Uterus (tissue), 4 donors: ENCODE data around the gene SLC35B2. TPM values are rescaled to one million over a fixed set of nuclear protein-coding genes. Genes with fewer than 3 reads are reported as not detected.

Source experiments
- DNase-seq, 2 donors: peaks; one replicate each; pipeline ENCODE4 v3.0.0-alpha.2; 2019 to 2020
- H3K27ac ChIP-seq, 2 donors: fragments of 200-600 bp; sonication (generic); 1 replicate in 1 of 2; 2 replicates in 1 of 2; pipeline ENCODE4 v1.5.1; 2016 to 2018
- H3K27me3 ChIP-seq, 2 donors: fragments of 200-600 bp; sonication (generic); one replicate each; pipeline ENCODE4 v1.5.1; 2018 to 2019; ENCODE audit warnings: control low read depth in 1 of 2
- H3K36me3 ChIP-seq, 2 donors: fragments of 200-600 bp; sonication (generic); one replicate each; pipeline ENCODE4 v1.5.1; 2019; ENCODE audit warnings: control low read depth in 1 of 2
- H3K4me1 ChIP-seq, 2 donors: fragments of 200-600 bp; sonication (generic); one replicate each; pipeline ENCODE4 v1.5.1; 2018 to 2019; ENCODE audit warnings: control low read depth in 1 of 2
- H3K4me3 ChIP-seq, 2 donors: fragments of 200-600 bp; sonication (generic); 1 replicate in 1 of 2; 2 replicates in 1 of 2; pipeline ENCODE4 v1.5.1; 2018 to 2019; ENCODE audit warnings: mild to moderate bottlenecking in 1 of 2
- H3K9me3 ChIP-seq, 2 donors: fragments of 200-600 bp; sonication (generic); one replicate each; pipeline ENCODE4 v1.5.1; 2019; ENCODE audit warnings: control low read depth in 1 of 2
- CTCF ChIP-seq, 4 experiments: fragments of 200-600 bp in 2 of 4; fragments of 450-650 bp in 2 of 4; sonication (generic) in 2 of 4; IDR thresholded peaks; one replicate each; pipeline ENCODE4 v1.5.1; 2016 to 2019; ENCODE audit warnings: antibody characterized with exemption in 4 of 4, mild to moderate bottlenecking in 2 of 4, moderate library complexity in 1 of 4
- POLR2A ChIP-seq, 2 donors: fragments of 450-650 bp; IDR thresholded peaks; one replicate each; pipeline ENCODE4 v1.6.1; 2016; ENCODE audit warnings: antibody characterized with exemption in 2 of 2, mild to moderate bottlenecking in 1 of 2, moderate library complexity in 1 of 2
- intact Hi-C: fragments of 100-400 bp; cut with DNase I; formaldehyde crosslinking; loops from one replicate; pipeline ENCODE4 v1.15.1; 2023; ENCODE audit warnings: low total_unique reads
- total RNA-seq, 4 donors: library from RNA; depleted of rRNA in 3 of 4; stranded (reverse); fragments of >200 nt in 3 of 4; gene quantifications; one replicate each; pipeline versions ENCODE4 v1.1.0 to v1.2.4, GENCODE V29; 2014 to 2023
- donor health status: DM: yes; HTN: yes; CAD: no.

The SLC35B2 gene
- total RNA-seq, 4 donors from 2014 or later: 5.9 to 39.5 (median 28.5) TPM

- TF ChIP-seq CTCF (IDR thresholded peaks at IDR 0.05) (no peak), POLR2A (IDR thresholded peaks at IDR 0.05) (no peak)
- Histone ChIP-seq H3K4me1 (peaks cover 0 to 11% of the 10 kb centered on the region in 2 donors), H3K27me3 (peaks cover 0 to 18% of the 10 kb centered on the region in 2 donors), H3K9me3 (no peaks in the 10 kb centered on the region), H3K27ac (no peak overlapping the region), H3K4me3 (no peak overlapping the region), H3K36me3 (no peaks in the 10 kb centered on the region)
- intact Hi-C loops: no loop called here
- DNase-seq: no peak
Measured at GRCh38 chr6:44292661-44293365, 35.5 kb upstream of the SLC35B2 start.

GRCh38 chr6:44291841-44292240 lies 34.5 kb upstream of the SLC35B2 start:
- no peaks in the 10 kb centered on the region for H3K36me3 ChIP-seq
- intact Hi-C loops: no loop called here
- H3K4me3 ChIP-seq: no peak overlapping the region
- no peak for DNase-seq
- no peak for TF ChIP-seq POLR2A (IDR thresholded peaks at IDR 0.05)
- H3K4me1 ChIP-seq: peaks cover 0 to under 1% of the 10 kb centered on the region in 2 donors
- no peak overlapping the region for H3K27ac ChIP-seq
- H3K27me3 ChIP-seq: peaks cover 0 to 18% of the 10 kb centered on the region in 2 donors
- H3K9me3 ChIP-seq: no peaks in the 10 kb centered on the region

GRCh38 chr6:44289726-44290260 lies 32.5 kb upstream of the SLC35B2 start:
- TF ChIP-seq POLR2A (IDR thresholded peaks at IDR 0.05): no peak
- no peak for TF ChIP-seq CTCF (IDR thresholded peaks at IDR 0.05)
- intact Hi-C loops: no loop called here
- H3K27ac ChIP-seq: no peak overlapping the region

GRCh38 chr6:44286747-44287146 lies 29.4 kb upstream of the SLC35B2 start:
- no peak overlapping the region for H3K4me3 ChIP-seq
- no peaks in the 10 kb centered on the region for H3K27me3 ChIP-seq
- intact Hi-C loops: no loop called here
- H3K36me3 ChIP-seq: no peaks in the 10 kb centered on the region
- H3K27ac ChIP-seq: no peak overlapping the region
- H3K9me3 ChIP-seq: no peaks in the 10 kb centered on the region
- TF ChIP-seq CTCF (IDR thresholded peaks at IDR 0.05) (no peak), POLR2A (IDR thresholded peaks at IDR 0.05) (no peak)
- no peak for DNase-seq
- H3K4me1 ChIP-seq: no peaks in the 10 kb centered on the region

More at GRCh38 chr6:44289726-44290260, 32.5 kb upstream of the SLC35B2 start:
- no peaks in the 10 kb centered on the region for H3K4me1 ChIP-seq
- peaks cover 0 to 9% of the 10 kb centered on the region in 2 donors for H3K27me3 ChIP-seq
- H3K36me3 ChIP-seq: no peaks in the 10 kb centered on the region
- no peak for DNase-seq
- no peak overlapping the region for H3K4me3 ChIP-seq
- H3K9me3 ChIP-seq: no peaks in the 10 kb centered on the region

- no peak for DNase-seq
- no peaks in the 10 kb centered on the region for H3K36me3 ChIP-seq
- intact Hi-C loops: no loop called here
- H3K4me3 ChIP-seq: no peak overlapping the region
- H3K27ac ChIP-seq: no peak overlapping the region
- no peaks in the 10 kb centered on the region for H3K4me1 ChIP-seq
- TF ChIP-seq POLR2A (IDR thresholded peaks at IDR 0.05): no peak
- no peak for TF ChIP-seq CTCF (IDR thresholded peaks at IDR 0.05)
- no peaks in the 10 kb centered on the region for H3K27me3 ChIP-seq
- no peaks in the 10 kb centered on the region for H3K9me3 ChIP-seq
Measured at GRCh38 chr6:44286285-44286565, 28.9 kb upstream of the SLC35B2 start.
